ENCODE data around the gene KIAA0232.
"Not testable (repeated sequence)": the region's sequence is repeated elsewhere in the genome, so short reads cannot be mapped to it uniquely, and the experiment has no call there.

KIAA0232 gene

DNA sequence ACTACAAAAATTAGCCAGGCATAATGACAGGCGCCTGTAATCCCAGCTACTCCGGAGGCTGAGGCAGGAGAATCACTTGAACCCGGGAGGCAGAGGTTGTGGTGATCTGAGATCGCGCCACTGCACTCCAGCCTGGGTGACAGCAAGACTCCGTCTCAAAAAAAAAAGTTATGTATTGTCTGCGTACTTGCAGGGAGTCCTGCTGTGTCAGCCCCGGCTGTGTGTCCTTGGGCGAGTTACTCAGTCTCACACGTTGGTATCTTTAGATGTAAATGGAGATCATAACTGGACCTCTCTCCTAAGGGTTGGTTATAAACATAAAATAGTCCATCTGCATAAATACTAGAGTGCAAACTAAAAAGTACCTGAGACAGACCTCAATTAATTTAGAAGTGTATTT lies 104.4 kb downstream of the KIAA0232 start:
- TF ChIP-seq, protein P1, sequence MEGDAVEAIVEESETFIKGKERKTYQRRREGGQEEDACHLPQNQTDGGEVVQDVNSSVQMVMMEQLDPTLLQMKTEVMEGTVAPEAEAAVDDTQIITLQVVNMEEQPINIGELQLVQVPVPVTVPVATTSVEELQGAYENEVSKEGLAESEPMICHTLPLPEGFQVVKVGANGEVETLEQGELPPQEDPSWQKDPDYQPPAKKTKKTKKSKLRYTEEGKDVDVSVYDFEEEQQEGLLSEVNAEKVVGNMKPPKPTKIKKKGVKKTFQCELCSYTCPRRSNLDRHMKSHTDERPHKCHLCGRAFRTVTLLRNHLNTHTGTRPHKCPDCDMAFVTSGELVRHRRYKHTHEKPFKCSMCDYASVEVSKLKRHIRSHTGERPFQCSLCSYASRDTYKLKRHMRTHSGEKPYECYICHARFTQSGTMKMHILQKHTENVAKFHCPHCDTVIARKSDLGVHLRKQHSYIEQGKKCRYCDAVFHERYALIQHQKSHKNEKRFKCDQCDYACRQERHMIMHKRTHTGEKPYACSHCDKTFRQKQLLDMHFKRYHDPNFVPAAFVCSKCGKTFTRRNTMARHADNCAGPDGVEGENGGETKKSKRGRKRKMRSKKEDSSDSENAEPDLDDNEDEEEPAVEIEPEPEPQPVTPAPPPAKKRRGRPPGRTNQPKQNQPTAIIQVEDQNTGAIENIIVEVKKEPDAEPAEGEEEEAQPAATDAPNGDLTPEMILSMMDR (conservative IDR thresholded peaks at IDR 0.05; ENCODE audit: low read length): no peak
- H3K4me3 ChIP-seq (ENCODE audit: low read length): no peak overlapping the region
- no peak for DNase-seq (ENCODE audit: low read depth)

DNA sequence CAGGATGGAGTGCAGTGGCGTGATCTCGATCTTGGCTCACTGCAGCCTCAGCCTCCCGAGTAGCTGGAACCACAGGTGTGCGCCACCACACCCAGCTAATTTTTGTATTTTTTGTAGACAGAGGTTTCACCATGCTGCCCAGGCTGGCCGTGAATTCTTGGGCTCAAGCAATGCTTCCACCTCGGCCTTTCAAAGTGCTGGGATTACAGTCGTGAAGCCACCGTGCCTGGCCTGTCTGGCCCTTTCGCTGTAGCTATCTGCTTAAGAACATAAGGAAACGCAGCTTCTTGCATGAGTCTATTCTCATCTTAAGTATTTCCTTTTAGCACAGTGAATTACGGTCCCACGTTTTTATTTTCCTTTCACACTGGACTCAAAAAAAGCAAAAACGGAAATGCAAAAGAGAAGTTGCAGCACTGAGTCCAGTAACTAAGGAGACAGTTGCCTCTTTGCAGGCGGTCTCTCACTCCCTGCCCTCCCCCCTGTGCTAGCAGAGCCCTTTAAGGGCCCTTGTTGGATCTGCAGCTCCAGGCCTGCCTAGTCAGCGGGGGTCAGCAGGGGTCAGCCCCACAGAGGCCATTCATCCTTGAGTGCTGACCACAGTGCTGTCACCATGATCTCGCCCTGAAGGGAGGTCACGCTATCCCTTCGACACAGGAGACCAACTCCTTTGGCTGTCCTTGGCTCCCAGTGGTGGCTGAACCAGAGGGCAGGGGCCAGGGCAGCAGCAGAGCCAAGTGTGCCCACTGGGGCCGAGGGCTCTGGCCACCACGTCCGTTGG lies 105.3 kb downstream of the KIAA0232 start:
- H3K4me3 ChIP-seq (ENCODE audit: low read length): no peak overlapping the region
- TF ChIP-seq, protein P1 (conservative IDR thresholded peaks at IDR 0.05; ENCODE audit: low read length): no peak
- DNase-seq (ENCODE audit: low read depth): no peak

DNA sequence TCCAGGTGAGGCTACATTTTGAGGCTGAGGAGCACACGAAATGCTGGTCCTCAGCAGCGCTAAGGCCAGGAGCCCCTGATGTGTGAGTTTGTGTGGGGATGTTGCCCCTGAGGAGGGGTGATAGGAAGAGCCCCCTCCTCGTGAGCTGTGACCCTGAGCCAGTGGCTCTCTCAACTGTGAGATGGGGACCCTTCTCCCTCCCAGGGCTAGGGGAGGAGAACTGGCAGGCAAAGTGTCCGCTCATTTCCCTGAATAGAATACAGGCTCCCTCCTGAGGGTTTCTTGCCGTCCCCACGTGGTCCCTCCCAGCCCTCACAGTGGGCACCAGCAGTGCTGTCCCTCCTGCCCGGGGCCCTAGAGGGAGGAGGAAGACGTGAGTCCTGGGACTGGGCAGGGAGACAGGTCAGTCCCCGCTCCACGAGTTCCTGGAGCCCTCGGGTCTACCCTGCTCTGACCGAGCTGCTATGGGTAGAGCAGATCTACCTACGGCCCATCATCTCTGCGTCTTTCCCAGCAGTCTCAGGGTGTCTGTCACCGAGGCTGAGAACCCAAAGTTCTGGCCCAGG lies 106.1 kb downstream of the KIAA0232 start:
- no peak overlapping the region for H3K4me3 ChIP-seq (ENCODE audit: low read length)
- TF ChIP-seq, protein P1 (conservative IDR thresholded peaks at IDR 0.05; ENCODE audit: low read length): no peak
- no peak for DNase-seq (ENCODE audit: low read depth)

DNA sequence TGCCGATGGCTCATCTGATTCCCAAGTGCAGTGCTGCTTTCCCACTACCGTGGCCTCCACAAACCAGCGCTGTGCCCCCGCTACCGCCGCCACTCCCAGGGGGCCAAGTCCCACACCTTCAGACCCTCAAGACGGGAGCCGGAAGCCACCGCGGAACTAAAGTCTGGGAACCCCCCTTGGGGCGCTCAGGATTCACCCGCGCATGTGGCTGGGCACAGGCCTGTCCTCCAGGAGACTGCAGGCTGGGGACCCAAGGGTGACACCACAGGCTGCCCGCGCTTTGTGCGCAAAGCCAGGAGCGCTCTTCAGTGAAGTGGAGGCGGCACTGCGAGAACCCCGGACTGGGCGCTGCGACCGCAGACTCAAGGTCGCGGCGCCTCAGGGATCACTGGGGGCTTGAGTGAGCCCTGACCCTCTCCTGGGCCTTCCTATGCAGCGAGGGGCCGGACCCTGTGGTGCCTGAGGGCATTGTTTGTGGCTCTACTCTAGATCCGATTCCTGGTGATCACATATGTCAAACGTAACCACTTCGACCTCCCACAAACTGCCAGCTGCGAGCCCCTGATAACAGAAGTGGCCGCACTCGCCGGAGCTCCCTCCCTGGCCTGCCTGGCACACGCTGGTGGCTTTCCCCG lies 106.7 kb downstream of the KIAA0232 start:
- TF ChIP-seq, protein P1 (conservative IDR thresholded peaks at IDR 0.05; ENCODE audit: low read length): no peak
- DNase-seq (ENCODE audit: low read depth): no peak
- H3K4me3 ChIP-seq (ENCODE audit: low read length): no peak overlapping the region

DNA sequence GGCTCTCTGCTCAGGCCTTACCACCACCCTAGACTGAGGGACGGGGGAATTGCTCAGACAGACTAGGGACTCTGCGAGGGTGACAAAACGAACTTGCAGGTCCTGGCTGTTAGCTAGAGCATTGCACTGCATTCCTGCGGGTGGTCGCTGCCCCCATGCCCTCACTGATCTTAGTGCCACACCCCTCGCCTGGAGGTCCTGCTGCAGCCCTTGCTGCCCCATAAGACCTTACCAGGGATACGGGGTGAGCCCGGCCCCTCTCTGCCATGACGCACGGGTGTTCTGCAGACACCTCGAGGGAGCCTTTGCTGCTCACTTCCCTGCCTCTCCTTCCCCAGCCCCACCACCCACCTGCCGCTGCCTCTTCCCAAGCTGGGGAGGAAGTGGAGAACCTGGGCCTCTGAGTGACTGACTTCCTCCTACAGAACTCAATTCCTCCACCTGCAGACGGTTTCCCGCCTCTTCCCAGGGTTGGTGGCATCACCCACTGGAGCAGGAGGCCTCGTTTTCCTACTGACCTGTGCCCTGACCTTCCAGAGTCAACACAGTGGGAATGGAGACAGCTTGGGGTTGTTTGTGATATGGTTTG lies 107.3 kb downstream of the KIAA0232 start:
- H3K4me3 ChIP-seq (ENCODE audit: low read length): no peak overlapping the region
- TF ChIP-seq, protein P1 (conservative IDR thresholded peaks at IDR 0.05; ENCODE audit: low read length): no peak
- no peak for DNase-seq (ENCODE audit: low read depth)

DNA sequence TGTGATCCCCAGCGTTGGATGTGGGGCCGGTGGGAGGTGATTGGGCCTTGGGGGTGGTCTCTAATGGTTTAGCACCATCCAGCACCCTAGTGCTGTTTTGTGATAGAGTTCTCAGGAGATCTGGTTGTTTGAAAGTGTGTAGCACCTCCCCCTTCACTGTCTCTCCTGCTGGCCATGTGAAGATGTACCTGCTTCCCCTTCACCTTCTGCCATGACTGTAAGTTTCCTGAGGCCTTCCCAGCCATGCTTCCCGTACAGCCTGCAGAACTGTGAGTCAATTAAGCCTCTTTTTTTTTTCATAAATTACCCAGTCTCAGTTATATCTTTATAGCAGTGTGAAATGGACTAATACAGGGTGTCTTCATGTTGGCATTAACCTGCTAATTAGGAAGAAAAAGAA lies 107.8 kb downstream of the KIAA0232 start:
- no peak overlapping the region for H3K4me3 ChIP-seq (ENCODE audit: low read length)
- DNase-seq (ENCODE audit: low read depth): no peak
- TF ChIP-seq, protein P1 (conservative IDR thresholded peaks at IDR 0.05; ENCODE audit: low read length): no peak

DNA sequence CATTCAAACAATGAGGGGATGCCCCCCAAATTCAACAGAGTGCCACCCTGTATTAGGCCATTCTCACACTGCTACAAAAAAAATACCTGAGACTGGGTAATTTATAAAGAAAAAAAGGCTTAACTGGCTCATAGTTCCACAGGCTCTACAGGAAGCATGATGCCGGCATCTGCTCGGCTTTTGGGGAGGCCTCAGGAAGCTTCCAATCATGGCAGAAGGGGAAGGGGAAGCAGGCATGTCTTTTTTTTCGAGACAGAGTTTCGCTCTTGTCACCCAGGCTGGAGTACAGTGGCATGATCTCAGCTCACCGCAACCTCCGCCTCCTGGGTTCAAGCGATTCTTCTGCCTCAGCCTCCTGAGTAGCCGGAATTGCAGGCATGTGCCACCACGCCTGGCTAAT lies 108.4 kb downstream of the KIAA0232 start:
- not testable (repeated sequence) for DNase-seq (ENCODE audit: low read depth); H3K4me3 ChIP-seq (ENCODE audit: low read length)

Measured in AG10803 (cell line).